LNCAP (cell line): ENCODE data around the gene SORCS2.

Experiments used
- TF ChIP-seq, protein P1 (sequence below): fragments of 450-650 bp; IDR thresholded peaks from 2 replicates; pipeline ENCODE4 v1.5.1; 2017; ENCODE audit warnings: mild to moderate bottlenecking

Gene SORCS2

DNA sequence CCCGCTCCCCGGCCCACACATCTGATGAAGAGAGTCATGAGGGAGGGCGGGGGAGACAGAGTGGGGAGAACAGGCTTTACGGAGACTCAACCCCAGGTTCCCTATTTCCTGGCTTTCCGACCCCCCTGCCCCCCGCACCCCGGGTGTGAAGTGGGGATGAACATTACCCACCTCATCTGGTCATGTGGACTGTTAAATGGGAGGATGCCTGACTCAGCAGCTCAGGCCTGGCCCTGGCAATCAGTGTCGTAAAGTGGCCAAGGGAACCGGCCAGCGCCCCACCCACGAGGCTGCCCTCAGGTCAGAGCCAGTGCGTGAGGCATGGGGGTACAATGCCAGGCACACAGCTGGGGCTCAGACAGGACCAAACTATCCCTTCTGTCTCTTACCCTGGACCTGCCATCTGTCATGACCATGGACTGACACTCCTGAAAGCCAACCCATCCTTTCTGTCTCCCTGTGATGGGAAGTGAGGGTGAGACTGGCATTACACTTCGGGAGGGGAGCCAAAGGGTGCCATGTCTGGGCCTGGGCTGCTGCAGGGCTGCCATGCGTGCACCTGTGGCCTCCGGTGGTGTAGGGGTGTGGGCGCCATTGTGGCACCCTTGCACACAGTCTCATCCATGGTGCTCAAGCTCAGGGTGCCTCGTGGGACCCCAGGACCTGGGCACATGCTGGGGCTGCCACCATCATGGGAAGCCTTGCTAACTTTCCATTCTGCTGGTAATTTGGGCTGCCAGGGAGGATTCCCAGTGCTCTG lies 348.5 kb downstream of the SORCS2 start:
- TF ChIP-seq, protein P1, sequence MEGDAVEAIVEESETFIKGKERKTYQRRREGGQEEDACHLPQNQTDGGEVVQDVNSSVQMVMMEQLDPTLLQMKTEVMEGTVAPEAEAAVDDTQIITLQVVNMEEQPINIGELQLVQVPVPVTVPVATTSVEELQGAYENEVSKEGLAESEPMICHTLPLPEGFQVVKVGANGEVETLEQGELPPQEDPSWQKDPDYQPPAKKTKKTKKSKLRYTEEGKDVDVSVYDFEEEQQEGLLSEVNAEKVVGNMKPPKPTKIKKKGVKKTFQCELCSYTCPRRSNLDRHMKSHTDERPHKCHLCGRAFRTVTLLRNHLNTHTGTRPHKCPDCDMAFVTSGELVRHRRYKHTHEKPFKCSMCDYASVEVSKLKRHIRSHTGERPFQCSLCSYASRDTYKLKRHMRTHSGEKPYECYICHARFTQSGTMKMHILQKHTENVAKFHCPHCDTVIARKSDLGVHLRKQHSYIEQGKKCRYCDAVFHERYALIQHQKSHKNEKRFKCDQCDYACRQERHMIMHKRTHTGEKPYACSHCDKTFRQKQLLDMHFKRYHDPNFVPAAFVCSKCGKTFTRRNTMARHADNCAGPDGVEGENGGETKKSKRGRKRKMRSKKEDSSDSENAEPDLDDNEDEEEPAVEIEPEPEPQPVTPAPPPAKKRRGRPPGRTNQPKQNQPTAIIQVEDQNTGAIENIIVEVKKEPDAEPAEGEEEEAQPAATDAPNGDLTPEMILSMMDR: no peak

DNA sequence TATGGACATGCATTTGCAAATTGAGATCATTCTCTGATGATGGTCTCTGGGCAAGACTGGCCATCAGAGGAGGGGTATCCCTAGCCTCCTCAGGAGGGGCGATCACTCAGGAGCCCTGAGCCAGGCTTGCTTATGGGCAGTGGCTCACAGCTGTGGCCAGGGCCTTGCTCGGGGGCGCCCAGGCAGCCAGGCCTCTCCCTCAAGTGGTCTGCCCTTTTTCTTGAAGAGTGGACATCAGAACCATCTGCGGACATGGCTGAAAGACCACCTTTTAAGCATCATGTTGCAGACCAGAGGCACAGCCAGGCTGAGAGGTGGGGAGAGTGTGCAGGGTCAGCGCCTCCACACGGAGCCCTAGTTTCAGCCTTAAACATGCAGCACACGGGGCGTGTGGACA lies 349.1 kb downstream of the SORCS2 start:
- TF ChIP-seq, protein P1: no peak

GRCh38 chr4:7542781-7543180 lies 350.4 kb downstream of the SORCS2 start:
- TF ChIP-seq, protein P1: no peak

DNA sequence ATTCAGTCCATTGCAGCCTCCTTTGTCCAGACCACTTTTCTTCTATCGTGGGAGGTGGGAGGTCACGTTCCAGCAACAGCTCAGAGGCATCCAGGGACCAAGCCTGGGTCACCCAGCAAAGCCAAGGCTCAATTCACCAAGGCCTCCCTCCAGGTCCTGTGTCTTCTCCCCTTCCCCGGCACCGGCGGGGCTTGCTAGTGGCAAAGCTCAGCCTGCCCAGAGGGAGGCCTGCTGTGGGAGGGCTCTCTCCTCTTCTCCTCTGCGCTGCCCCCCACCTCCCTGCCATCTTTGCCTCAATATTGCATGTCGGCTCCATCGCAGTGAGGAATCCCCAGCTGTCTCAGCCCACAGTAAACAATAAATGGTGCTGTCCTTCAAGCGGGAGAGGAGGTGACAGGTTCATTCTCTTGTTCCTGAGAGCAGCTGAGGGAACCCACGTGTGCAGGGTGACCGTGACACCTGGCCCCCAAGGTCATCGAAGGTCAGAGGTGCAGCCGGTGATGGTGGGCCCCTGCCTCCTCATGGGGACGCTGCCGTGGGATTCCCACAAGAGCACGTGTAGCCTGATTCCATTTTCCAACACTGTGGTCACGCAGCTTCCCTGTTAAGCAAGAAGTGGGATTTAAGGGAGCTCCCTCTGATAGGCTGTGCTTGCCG lies 353.9 kb downstream of the SORCS2 start:
- TF ChIP-seq, protein P1: no peak

- TF ChIP-seq, protein P1: no peak
Measured at GRCh38 chr4:7546809-7547367, 354.6 kb downstream of the SORCS2 start.

- TF ChIP-seq, protein P1: no peak
Measured at GRCh38 chr4:7547368-7548040, 355.2 kb downstream of the SORCS2 start.

- TF ChIP-seq, protein P1: no peak
Measured at GRCh38 chr4:7549866-7550265, 357.5 kb downstream of the SORCS2 start.
